ENCODE measurements around the gene VIL1. TPM values are rescaled to one million over a fixed set of nuclear protein-coding genes. Genes with fewer than 3 reads are reported as not detected.

Gene VIL1
- polyA plus RNA-seq, 1 donor (not counting 4 experiments of a cell fraction or from before 2014, with no cell fraction given): not detected

- H3K9me1 ChIP-seq (ENCODE audit: control insufficient read depth, extremely low read depth, insufficient read depth, low read length): no peaks in the 10 kb centered on the region
- no peak overlapping the region for H2AFZ ChIP-seq (ENCODE audit: control insufficient read depth, low read length)
- H4K20me1 ChIP-seq (ENCODE audit: control insufficient read depth, extremely low read depth, insufficient read depth, low read length): no peaks in the 10 kb centered on the region
- no peaks in the 10 kb centered on the region for H3K9me3 ChIP-seq (ENCODE audit: control insufficient read depth, low read depth, low read length)
- no peak overlapping the region for H3K27ac ChIP-seq (ENCODE audit: control insufficient read depth, insufficient read depth, low read length)
- no peak overlapping the region for H3K4me3 ChIP-seq (ENCODE audit: control insufficient read depth in 2 of 3, extremely low read depth in 1 of 3, insufficient read depth in 2 of 3, low read depth in 1 of 3, low read length in 3 of 3)
- TF ChIP-seq, protein P1, sequence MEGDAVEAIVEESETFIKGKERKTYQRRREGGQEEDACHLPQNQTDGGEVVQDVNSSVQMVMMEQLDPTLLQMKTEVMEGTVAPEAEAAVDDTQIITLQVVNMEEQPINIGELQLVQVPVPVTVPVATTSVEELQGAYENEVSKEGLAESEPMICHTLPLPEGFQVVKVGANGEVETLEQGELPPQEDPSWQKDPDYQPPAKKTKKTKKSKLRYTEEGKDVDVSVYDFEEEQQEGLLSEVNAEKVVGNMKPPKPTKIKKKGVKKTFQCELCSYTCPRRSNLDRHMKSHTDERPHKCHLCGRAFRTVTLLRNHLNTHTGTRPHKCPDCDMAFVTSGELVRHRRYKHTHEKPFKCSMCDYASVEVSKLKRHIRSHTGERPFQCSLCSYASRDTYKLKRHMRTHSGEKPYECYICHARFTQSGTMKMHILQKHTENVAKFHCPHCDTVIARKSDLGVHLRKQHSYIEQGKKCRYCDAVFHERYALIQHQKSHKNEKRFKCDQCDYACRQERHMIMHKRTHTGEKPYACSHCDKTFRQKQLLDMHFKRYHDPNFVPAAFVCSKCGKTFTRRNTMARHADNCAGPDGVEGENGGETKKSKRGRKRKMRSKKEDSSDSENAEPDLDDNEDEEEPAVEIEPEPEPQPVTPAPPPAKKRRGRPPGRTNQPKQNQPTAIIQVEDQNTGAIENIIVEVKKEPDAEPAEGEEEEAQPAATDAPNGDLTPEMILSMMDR (optimal IDR thresholded peaks at IDR 0.05 in 1 of 3, IDR thresholded peaks at IDR 0.05 in 1 of 3, conservative IDR thresholded peaks at IDR 0.05 in 1 of 3; ENCODE audit: extremely low read depth in 1 of 3, insufficient read depth in 2 of 3, low read length in 3 of 3): no peak
- TF ChIP-seq EZH2 (IDR thresholded peaks at IDR 0.05; ENCODE audit: low read length): no peak
- H3K4me2 ChIP-seq (ENCODE audit: control insufficient read depth, extremely low read depth, insufficient read depth, low read depth, low read length): no peak overlapping the region
- peaks cover 0 to 4% of the 10 kb centered on the region in 2 experiments for H3K36me3 ChIP-seq (ENCODE audit: control insufficient read depth in 2 of 2, extremely low read depth in 1 of 2, insufficient read depth in 2 of 2, low read length in 2 of 2)
- H3K79me2 ChIP-seq (ENCODE audit: control insufficient read depth, insufficient read depth, low read length): no peaks in the 10 kb centered on the region
- H3K27me3 ChIP-seq (ENCODE audit: control insufficient read depth, extremely low read depth, insufficient read depth, low read length): no peaks in the 10 kb centered on the region
- no peak for FAIRE-seq
- dilution Hi-C loops (cut with MboI; ENCODE audit: extremely low pct_ligation_motif_present, low sequenced_read_pairs): no loop called here
- no peak for DNase-seq (ENCODE audit: low read depth, low spot score)
- no peak overlapping the region for H3K9ac ChIP-seq (ENCODE audit: control insufficient read depth, extremely low read depth, insufficient read depth, low read length)
- H3K4me1 ChIP-seq (ENCODE audit: control insufficient read depth, extremely low read depth, insufficient read depth, low read length): no peaks in the 10 kb centered on the region
These were observed 57.8 kb downstream of the VIL1 start for GRCh38 chr2:218476676-218477075.

DNA sequence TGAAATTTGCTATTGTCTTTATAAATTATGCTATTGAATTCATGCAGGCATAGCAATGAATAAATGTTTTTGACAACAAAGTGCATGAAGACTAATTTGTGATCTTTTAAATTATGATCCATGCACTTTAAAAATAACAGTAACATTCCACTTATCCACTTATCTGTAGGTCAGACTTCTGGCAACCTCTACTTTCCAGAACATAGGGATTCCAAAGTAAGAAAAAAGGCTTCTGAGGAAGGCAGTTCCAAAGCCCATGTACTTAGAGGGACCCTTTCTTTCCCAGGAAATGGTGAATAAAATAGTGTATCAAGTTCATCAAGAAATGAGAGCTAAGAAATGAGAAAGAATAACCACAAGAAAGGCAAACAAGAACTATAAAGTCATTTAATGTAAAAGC, 58.3 kb downstream of the VIL1 start:
- no peak overlapping the region for H2AFZ ChIP-seq (ENCODE audit: control insufficient read depth, low read length)
- H3K4me1 ChIP-seq (ENCODE audit: control insufficient read depth, extremely low read depth, insufficient read depth, low read length): no peaks in the 10 kb centered on the region
- H4K20me1 ChIP-seq (ENCODE audit: control insufficient read depth, extremely low read depth, insufficient read depth, low read length): no peaks in the 10 kb centered on the region
- no peak overlapping the region for H3K9ac ChIP-seq (ENCODE audit: control insufficient read depth, extremely low read depth, insufficient read depth, low read length)
- no peak overlapping the region for H3K4me2 ChIP-seq (ENCODE audit: control insufficient read depth, extremely low read depth, insufficient read depth, low read depth, low read length)
- peaks cover 0 to 4% of the 10 kb centered on the region in 2 experiments for H3K36me3 ChIP-seq (ENCODE audit: control insufficient read depth in 2 of 2, extremely low read depth in 1 of 2, insufficient read depth in 2 of 2, low read length in 2 of 2)
- no peak overlapping the region for H3K27ac ChIP-seq (ENCODE audit: control insufficient read depth, insufficient read depth, low read length)
- no peaks in the 10 kb centered on the region for H3K9me3 ChIP-seq (ENCODE audit: control insufficient read depth, low read depth, low read length)
- H3K79me2 ChIP-seq (ENCODE audit: control insufficient read depth, insufficient read depth, low read length): no peaks in the 10 kb centered on the region
- no peaks in the 10 kb centered on the region for H3K27me3 ChIP-seq (ENCODE audit: control insufficient read depth, extremely low read depth, insufficient read depth, low read length)
- no peak for FAIRE-seq
- dilution Hi-C loops (cut with MboI; ENCODE audit: extremely low pct_ligation_motif_present, low sequenced_read_pairs): no loop called here
- TF ChIP-seq EZH2 (IDR thresholded peaks at IDR 0.05; ENCODE audit: low read length): no peak
- TF ChIP-seq, protein P1 (optimal IDR thresholded peaks at IDR 0.05 in 1 of 3, IDR thresholded peaks at IDR 0.05 in 1 of 3, conservative IDR thresholded peaks at IDR 0.05 in 1 of 3; ENCODE audit: extremely low read depth in 1 of 3, insufficient read depth in 2 of 3, low read length in 3 of 3): no peak
- H3K9me1 ChIP-seq (ENCODE audit: control insufficient read depth, extremely low read depth, insufficient read depth, low read length): no peaks in the 10 kb centered on the region
- H3K4me3 ChIP-seq (ENCODE audit: control insufficient read depth in 2 of 3, extremely low read depth in 1 of 3, insufficient read depth in 2 of 3, low read depth in 1 of 3, low read length in 3 of 3): no peak overlapping the region
- no peak for DNase-seq (ENCODE audit: low read depth, low spot score)
